Lung (tissue), 12 donors: Measurements from ENCODE around the gene CLDN6. TPM values are rescaled to one million over a fixed set of nuclear protein-coding genes. Genes with fewer than 3 reads are reported as not detected.
A peak's percentile ranks its signal among the peaks of the same experiment; 100 is the strongest.

Experiments used
- ATAC-seq: fragments of 200-7000 bp; cut with Tn5 transposase; one replicate; pipeline ENCODE4 v1.9.1; 2020; ENCODE audit warnings: moderate number of reproducible peaks; ENCODE audit not compliant: insufficient read depth, low FRiP score
- DNase-seq, 3 donors: peaks; one replicate each; pipeline ENCODE4 v3.0.0-alpha.2; 2013 to 2017
- H3K27ac ChIP-seq, 2 donors: one replicate each; pipeline ENCODE4 v1.5.1; 2013; ENCODE audit warnings: mild to moderate bottlenecking in 2 of 2, moderate library complexity in 2 of 2, control low read depth in 1 of 2, inconsistent platforms in 1 of 2, low read depth in 1 of 2, low read length in 1 of 2
- H3K27me3 ChIP-seq, 3 donors: one replicate each; pipeline ENCODE4 v1.5.1; 2013; ENCODE audit warnings: low read length in 2 of 3; ENCODE audit not compliant: control insufficient read depth in 3 of 3, insufficient read depth in 3 of 3
- H3K36me3 ChIP-seq, 4 donors: one replicate each; pipeline ENCODE4 v1.5.1; 2013; ENCODE audit warnings: low read length in 4 of 4, mild to moderate bottlenecking in 1 of 4, moderate library complexity in 1 of 4; ENCODE audit not compliant: control insufficient read depth in 4 of 4, insufficient read depth in 4 of 4
- H3K4me1 ChIP-seq, 5 donors: one replicate each; pipeline ENCODE4 v1.5.1; 2013; ENCODE audit warnings: low read length in 5 of 5, mild to moderate bottlenecking in 2 of 5, moderate library complexity in 1 of 5; ENCODE audit not compliant: control insufficient read depth in 5 of 5, insufficient read depth in 5 of 5
- H3K4me3 ChIP-seq: one replicate; pipeline ENCODE4 v1.5.1; 2013; ENCODE audit warnings: mild to moderate bottlenecking, control low read depth, moderate library complexity
- H3K9ac ChIP-seq, 2 donors: one replicate each; pipeline ENCODE4 v1.5.1; 2013; ENCODE audit warnings: low read length in 2 of 2, control low read depth in 1 of 2; ENCODE audit not compliant: insufficient read depth in 1 of 2
- H3K9me3 ChIP-seq, 4 donors: one replicate each; pipeline ENCODE4 v1.5.1; 2013; ENCODE audit warnings: low read length in 3 of 4, mild to moderate bottlenecking in 1 of 4, moderate library complexity in 1 of 4; ENCODE audit not compliant: control insufficient read depth in 4 of 4, insufficient read depth in 3 of 4
- CTCF ChIP-seq: IDR thresholded peaks from 2 replicates; pipeline ENCODE4 v1.5.1; 2012; ENCODE audit warnings: mild to moderate bottlenecking; ENCODE audit errors: control extremely low read depth, extremely low read depth
- WGBS, 2 donors: extraction: QIAGEN DNeasy Blood & Tissue Kit; methylation state at CpG; one replicate each; pipeline ENCODE4 v1.1.7; 2013; 5-methylcytosine and 5-hydroxymethylcytosine counted together
- polyA plus RNA-seq, 2 donors: library from polyadenylated mRNA; stranded (reverse); fragments of 200-250 nt; gene quantifications; one replicate each; pipeline ENCODE4 v1.2.1, GENCODE V29; 2013
- total RNA-seq, 2 donors: library from RNA; depleted of rRNA in 1 of 2; stranded (reverse); fragments of >200 nt in 1 of 2; gene quantifications; one replicate each; pipeline ENCODE4 v1.2.1, GENCODE V29; 2014 to 2021
- donor health status: control.
- donor health status: control.
- donor health status: Bipolar disorder and iron deficiency.
- donor health status: healthy.
- donor health status: DM: yes; HTN: yes; CAD: no.

Gene CLDN6
- total and polyA plus RNA-seq, 4 donors, result 0.10 to 7.1 (median 0.92) TPM; not detected in 1

GRCh38 chr16:3028716-3029319 is 10.8 kb upstream of the CLDN6 start:
- TF ChIP-seq CTCF, result no peak
- no peak overlapping the region for H3K4me3 ChIP-seq
- peaks cover 0 to 18% (median 7%) of the 10 kb centered on the region in 4 donors for H3K36me3 ChIP-seq
- 34 to 45% methylated on average over 15 of the region's 15 CpGs for WGBS, 2 donors
- DNase-seq, result peak in 1 of 3 donors; percentile 12
- H3K9me3 ChIP-seq, result no peaks in the 10 kb centered on the region
- H3K9ac ChIP-seq, result no peak overlapping the region
- no peak overlapping the region for H3K27ac ChIP-seq
- H3K4me1 ChIP-seq, result peaks cover 0 to 14% (median 0%) of the 10 kb centered on the region in 5 donors
- peaks cover 0 to 23% (median 22%) of the 10 kb centered on the region in 3 donors for H3K27me3 ChIP-seq
- ATAC-seq, result no peak

- H3K9me3 ChIP-seq, result no peaks in the 10 kb centered on the region
- no peak overlapping the region for H3K9ac ChIP-seq
- peak; percentile 15 for ATAC-seq
- no peak overlapping the region for H3K27ac ChIP-seq
- peak; percentile 68 for TF ChIP-seq CTCF
- 10 to 19% methylated on average over 52 to 58 of the region's 58 CpGs for WGBS, 2 donors
- H3K27me3 ChIP-seq, result peaks cover 0 to 23% (median 22%) of the 10 kb centered on the region in 3 donors
- peak; percentile 73 to 87 (median 82) for DNase-seq
- no peak overlapping the region for H3K4me3 ChIP-seq
- peaks cover 0 to 18% (median 7%) of the 10 kb centered on the region in 4 donors for H3K36me3 ChIP-seq
- H3K4me1 ChIP-seq, result peaks cover 0 to 20% (median 4%) of the 10 kb centered on the region in 5 donors
Measured at GRCh38 chr16:3027983-3028715, 10.2 kb upstream of the CLDN6 start.

GRCh38 chr16:3027489-3027795 is 9.5 kb upstream of the CLDN6 start:
- Histone ChIP-seq H3K36me3 (peaks cover 0 to 18% (median 7%) of the 10 kb centered on the region in 4 donors), H3K4me1 (peaks cover 0 to 27% (median 11%) of the 10 kb centered on the region in 5 donors), H3K27me3 (peaks cover 0 to 22% (median 20%) of the 10 kb centered on the region in 3 donors), H3K27ac (no peak overlapping the region), H3K9ac (no peak overlapping the region), H3K9me3 (no peaks in the 10 kb centered on the region), H3K4me3 (no peak overlapping the region)
- ATAC-seq (no peak), DNase-seq (no peak)
- 93 to 95% methylated on average over 8 of the region's 8 CpGs for WGBS, 2 donors
- TF ChIP-seq CTCF, result no peak
